Neural crest cell (in vitro differentiated cells): ENCODE measurements around the gene LRRC56. TPM values are rescaled to one million over a fixed set of nuclear protein-coding genes. Genes with fewer than 3 reads are reported as not detected.

Experiments used
- DNase-seq: peaks from one replicate; pipeline ENCODE4 v3.0.0; 2021; ENCODE audit warnings: low read depth, mixed read lengths, low spot score
- H3K27ac Mint-ChIP-seq: one replicate; pipeline ENCODE4 v1.8.0; 2021; ENCODE audit warnings: mild to moderate bottlenecking, mixed read lengths; ENCODE audit not compliant: unreplicated experiment
- H3K27me3 Mint-ChIP-seq: 2 replicates; pipeline ENCODE4 v1.8.0; 2021; ENCODE audit warnings: low read depth, mild to moderate bottlenecking, mixed read lengths
- H3K36me3 Mint-ChIP-seq: 2 replicates; pipeline ENCODE4 v1.8.0; 2021; ENCODE audit warnings: low read depth, mild to moderate bottlenecking, mixed read lengths
- H3K4me1 Mint-ChIP-seq: 2 replicates; pipeline ENCODE4 v1.8.0; 2021; ENCODE audit warnings: mixed read lengths
- H3K4me3 Mint-ChIP-seq: one replicate; pipeline ENCODE4 v1.8.0; 2021; ENCODE audit warnings: mild to moderate bottlenecking, mixed read lengths
- H3K9me3 Mint-ChIP-seq: 2 replicates; pipeline ENCODE4 v1.8.0; 2021; ENCODE audit warnings: mixed read lengths
- total RNA-seq: library from RNA; stranded (reverse); gene quantifications from 2 replicates; pipeline ENCODE4 v1.2.1, GENCODE V29; 2021
- TF ChIP-seq, protein P1 (sequence below): fragments of 200-600 bp; sonication (generic); conservative IDR thresholded peaks from 2 replicates; pipeline ENCODE4 v1.5.0; 2021; ENCODE audit warnings: antibody characterized with exemption, mild to moderate bottlenecking

The LRRC56 gene
- total RNA-seq, 1 donor from 2014 or later: 2.1 TPM

DNA sequence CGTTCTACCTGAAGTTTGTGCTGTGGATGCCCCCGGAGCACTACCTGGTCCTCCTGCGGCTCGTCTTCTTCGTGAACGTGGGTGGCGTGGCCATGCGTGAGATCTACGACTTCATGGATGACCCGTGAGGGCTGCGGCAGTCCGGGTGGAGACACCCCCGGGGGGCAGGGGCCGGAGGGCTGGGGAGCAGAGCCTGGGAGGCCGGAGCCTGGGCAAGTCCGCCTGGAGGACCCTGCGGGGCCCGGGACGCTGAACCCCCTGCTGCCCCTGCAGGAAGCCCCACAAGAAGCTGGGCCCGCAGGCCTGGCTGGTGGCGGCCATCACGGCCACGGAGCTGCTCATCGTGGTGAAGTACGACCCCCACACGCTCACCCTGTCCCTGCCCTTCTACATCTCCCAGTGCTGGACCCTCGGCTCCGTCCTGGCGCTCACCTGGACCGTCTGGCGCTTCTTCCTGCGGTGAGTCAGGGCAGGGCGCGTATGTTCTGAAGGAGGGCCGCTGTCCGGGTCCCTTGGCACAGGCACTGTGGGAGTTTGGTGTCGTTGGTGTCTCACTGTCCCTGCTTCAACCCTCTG, 47.6 kb upstream of the LRRC56 start:
- H3K9me3 Mint-ChIP-seq: no peaks in the 10 kb centered on the region
- H3K4me1 Mint-ChIP-seq: no peaks in the 10 kb centered on the region
- no peak overlapping the region for H3K4me3 Mint-ChIP-seq
- TF ChIP-seq, protein P1, sequence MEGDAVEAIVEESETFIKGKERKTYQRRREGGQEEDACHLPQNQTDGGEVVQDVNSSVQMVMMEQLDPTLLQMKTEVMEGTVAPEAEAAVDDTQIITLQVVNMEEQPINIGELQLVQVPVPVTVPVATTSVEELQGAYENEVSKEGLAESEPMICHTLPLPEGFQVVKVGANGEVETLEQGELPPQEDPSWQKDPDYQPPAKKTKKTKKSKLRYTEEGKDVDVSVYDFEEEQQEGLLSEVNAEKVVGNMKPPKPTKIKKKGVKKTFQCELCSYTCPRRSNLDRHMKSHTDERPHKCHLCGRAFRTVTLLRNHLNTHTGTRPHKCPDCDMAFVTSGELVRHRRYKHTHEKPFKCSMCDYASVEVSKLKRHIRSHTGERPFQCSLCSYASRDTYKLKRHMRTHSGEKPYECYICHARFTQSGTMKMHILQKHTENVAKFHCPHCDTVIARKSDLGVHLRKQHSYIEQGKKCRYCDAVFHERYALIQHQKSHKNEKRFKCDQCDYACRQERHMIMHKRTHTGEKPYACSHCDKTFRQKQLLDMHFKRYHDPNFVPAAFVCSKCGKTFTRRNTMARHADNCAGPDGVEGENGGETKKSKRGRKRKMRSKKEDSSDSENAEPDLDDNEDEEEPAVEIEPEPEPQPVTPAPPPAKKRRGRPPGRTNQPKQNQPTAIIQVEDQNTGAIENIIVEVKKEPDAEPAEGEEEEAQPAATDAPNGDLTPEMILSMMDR: no peak
- DNase-seq: no peak
- no peak overlapping the region for H3K27ac Mint-ChIP-seq
- H3K36me3 Mint-ChIP-seq: no peaks in the 10 kb centered on the region
- H3K27me3 Mint-ChIP-seq: no peaks in the 10 kb centered on the region

DNA sequence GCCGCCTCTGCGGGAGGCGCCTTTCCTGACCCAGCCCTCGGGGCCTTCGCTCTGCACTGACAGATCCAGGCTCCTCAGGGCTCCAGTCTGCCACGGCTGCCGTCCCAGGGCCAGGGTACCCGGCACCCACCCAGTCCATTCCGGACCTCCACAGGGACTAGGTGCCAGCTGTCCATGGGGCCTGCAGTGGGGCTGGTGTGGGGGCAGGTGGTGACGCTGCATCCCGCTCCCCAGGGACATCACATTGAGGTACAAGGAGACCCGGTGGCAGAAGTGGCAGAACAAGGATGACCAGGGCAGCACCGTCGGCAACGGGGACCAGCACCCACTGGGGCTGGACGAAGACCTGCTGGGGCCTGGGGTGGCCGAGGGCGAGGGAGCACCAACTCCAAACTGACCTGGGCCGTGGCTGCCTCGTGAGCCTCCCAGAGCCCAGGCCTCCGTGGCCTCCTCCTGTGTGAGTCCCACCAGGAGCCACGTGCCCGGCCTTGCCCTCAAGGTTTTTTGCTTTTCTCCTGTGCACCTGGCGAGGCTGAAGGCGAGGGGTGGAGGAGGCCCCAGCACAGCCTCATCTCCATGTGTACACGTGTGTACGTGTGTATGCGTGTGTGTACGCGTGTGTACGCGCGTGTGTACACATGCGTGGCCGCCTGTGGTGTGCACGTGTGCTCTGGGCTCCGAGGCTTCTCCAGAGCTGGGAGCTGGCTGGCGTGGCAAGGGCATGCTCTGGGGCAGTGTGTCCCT, 47.0 kb upstream of the LRRC56 start:
- Mint-ChIP-seq H3K27ac (no peak overlapping the region), H3K4me3 (no peak overlapping the region), H3K27me3 (no peaks in the 10 kb centered on the region), H3K9me3 (no peaks in the 10 kb centered on the region), H3K36me3 (peaks cover 3% of the 10 kb centered on the region), H3K4me1 (no peaks in the 10 kb centered on the region)
- TF ChIP-seq, protein P1: no peak
- DNase-seq: no peak

DNA sequence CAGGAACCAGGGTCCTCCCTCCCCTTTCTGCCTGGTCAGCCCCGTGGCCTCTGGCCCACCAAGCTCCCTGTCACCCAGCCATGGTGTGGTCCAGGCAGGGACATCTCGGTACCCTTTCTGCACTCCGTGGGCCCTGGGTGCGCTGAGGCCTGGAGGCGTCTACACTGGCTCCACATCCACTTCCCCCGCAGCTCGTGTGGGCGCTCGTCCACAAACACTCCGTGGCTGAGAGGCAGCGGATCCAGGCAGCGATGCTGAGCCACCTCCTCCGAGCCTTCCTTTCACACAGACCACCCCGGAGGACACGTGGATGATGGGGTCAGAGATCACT, 46.4 kb upstream of the LRRC56 start:
- TF ChIP-seq, protein P1: no peak
- Mint-ChIP-seq H3K36me3 (peaks cover 6% of the 10 kb centered on the region), H3K27me3 (no peaks in the 10 kb centered on the region), H3K4me3 (no peak overlapping the region), H3K4me1 (no peaks in the 10 kb centered on the region), H3K9me3 (no peaks in the 10 kb centered on the region), H3K27ac (no peak overlapping the region)
- DNase-seq: no peak

DNA sequence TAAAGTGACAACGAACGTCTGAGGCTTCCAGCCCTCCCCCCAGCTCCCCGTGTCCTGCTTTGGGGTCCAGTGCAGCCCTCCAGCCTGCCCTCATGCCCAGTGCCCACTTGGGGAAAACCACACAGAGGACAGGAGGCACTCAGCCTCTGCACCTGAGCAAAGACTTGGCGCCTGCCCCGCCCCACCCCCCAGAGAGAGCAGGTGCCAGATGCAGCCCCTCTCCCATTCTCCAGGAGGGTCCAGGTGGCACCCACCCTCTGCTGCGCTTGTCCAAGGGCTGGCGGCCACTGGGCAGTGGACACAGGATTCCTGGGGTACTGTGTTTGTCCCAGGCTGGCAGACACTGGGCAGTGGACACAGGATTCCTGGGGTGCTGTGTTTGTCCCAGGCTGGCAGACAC, 46.0 kb upstream of the LRRC56 start:
- no peaks in the 10 kb centered on the region for H3K9me3 Mint-ChIP-seq
- H3K27ac Mint-ChIP-seq: no peak overlapping the region
- peaks cover 8% of the 10 kb centered on the region for H3K36me3 Mint-ChIP-seq
- no peaks in the 10 kb centered on the region for H3K27me3 Mint-ChIP-seq
- no peak overlapping the region for H3K4me3 Mint-ChIP-seq
- DNase-seq: no peak
- TF ChIP-seq, protein P1: no peak
- H3K4me1 Mint-ChIP-seq: no peaks in the 10 kb centered on the region

DNA sequence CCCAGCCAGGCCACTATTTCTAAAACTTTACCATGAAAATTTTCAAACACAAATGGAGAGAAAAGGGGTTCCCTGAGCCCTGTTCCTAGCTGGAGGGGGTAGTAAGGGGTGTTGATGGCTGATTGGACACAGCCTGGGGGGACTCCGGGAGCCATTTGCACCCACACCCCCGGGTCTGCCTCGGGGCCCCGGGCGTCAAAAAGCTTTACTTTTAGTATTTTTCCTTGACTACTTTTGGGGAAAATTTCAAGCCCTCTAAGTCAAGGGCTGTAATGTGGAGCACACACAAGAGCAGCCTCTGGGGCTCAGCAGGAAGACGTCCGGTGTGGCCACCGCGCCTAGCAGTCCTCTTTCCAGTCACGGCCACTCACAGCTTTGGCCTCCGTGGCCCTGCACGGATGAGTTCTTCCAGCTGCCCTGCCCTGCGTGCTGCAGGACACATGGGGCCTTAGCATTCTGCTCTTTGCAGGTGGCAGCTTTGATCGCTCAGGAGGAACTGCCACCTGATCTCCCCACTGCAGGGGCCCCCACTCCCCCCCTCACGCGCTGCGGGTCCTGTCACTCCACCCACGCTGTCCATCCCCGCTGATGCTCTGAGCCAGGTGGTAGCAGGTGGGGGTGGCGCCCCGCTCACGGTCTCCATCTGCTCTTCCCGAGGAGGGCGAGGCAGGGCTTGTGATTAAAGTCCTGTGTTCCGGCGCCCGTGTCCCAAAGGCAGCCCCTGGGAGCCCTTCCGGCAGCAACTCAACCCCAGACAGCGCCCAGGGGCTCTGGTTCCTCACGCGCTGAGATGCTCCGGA, 44.7 kb upstream of the LRRC56 start:
- TF ChIP-seq, protein P1: no peak
- no peak for DNase-seq
- peaks cover 7% of the 10 kb centered on the region for H3K9me3 Mint-ChIP-seq
- H3K27me3 Mint-ChIP-seq: peaks cover 3% of the 10 kb centered on the region
- H3K27ac Mint-ChIP-seq: no peak overlapping the region
- no peaks in the 10 kb centered on the region for H3K4me1 Mint-ChIP-seq
- H3K36me3 Mint-ChIP-seq: peaks cover 19% of the 10 kb centered on the region
- H3K4me3 Mint-ChIP-seq: no peak overlapping the region
